Activated T-cell treated with anti-CD3 and anti-CD28 coated beads, Interleukin-2, amount 50 U/mL, for 48 hours (primary cell): Measurements from ENCODE around the gene OAT.

Source experiments
- DNase-seq, 2 experiments: peaks; one replicate each; pipeline ENCODE4 v3.0.0-alpha.2; 2020

OAT gene

DNA sequence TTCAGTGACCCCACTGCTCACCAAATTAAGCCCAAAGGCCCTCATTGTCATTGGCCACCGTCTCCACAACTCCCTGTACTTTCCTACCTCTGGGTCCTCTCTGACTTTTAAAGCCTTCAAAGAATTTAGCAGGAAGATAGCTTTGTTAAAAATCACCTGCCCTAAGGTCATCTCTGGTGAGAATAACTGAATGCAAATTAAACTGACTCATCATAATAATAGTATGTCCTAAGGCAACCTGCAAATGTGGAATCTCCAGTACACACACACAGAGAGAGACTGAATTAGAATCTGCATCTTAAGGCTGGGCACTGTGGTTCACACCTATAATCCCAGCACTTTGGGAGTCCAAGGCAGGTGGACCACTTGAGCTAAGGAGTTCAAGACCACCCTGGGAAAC lies 24.1 kb downstream of the OAT start:
- no peak for DNase-seq

DNA sequence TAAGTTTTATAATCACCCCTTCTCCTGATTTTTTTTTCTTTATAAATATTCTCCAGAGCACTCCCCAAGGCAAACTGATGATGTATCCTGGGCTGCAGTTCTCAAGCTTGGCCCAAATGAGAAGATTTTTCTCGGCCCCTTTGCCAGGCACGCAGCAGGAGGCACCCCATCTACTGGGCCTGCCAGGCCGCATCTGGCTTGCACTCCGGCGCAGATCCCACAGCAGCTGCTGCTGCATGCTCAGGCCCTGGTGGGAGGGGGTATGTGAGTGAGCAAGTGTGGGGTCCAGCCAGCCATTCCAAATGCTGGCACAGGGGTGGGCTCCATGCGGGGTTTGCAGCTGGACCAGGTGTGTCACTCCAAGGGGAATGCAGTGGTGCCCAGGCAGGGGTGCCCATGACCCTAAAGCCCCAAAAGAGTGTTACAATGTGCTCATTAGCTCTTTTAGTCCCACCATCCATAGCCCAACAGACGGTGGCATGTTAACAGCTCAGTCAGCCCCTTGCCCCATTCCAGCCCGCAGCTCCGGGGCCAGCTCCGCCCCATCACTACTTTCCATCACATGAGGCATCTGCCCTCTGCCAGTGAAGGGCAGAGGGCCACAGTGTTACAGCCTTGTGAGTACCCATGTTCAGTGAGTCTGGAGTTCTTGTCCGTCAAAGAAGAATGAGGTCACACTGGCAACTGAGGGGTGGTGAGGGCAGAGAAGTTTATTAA lies 25.9 kb downstream of the OAT start:
- DNase-seq = no peak

DNA sequence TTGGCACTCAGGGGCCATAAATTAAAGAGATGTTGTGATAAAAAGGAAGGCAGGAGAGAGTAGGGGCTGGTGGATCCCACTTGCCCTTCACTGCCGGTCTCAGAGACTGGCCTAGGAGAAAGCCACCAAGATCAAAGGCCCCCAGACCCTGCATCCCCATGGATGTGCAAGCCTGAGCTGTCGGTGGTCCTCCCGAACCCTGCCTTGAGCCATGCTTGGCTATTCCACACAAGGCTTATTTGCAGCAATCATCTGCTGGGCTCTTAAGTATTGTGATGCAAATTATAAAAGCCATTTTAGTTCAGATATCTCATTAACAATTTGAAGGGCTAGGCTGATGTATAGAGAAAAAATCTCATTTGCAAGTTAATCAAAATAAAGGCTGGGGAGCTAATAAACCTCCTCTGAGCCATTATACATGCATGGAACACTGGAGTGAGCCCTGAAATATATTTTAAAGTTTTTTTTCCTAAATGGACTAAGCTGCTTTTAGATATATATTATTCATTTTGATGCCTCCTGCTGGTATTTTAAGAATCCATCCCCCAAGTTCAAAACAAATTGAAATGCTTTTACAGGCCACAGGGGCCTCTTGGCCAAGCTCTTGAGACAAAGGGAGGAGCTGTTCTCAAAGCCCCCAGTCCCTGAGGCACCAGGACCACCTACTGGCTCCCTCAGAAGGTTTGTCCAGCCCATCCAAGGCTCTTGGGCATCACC lies 28.1 kb downstream of the OAT start:
- no peak for DNase-seq

DNA sequence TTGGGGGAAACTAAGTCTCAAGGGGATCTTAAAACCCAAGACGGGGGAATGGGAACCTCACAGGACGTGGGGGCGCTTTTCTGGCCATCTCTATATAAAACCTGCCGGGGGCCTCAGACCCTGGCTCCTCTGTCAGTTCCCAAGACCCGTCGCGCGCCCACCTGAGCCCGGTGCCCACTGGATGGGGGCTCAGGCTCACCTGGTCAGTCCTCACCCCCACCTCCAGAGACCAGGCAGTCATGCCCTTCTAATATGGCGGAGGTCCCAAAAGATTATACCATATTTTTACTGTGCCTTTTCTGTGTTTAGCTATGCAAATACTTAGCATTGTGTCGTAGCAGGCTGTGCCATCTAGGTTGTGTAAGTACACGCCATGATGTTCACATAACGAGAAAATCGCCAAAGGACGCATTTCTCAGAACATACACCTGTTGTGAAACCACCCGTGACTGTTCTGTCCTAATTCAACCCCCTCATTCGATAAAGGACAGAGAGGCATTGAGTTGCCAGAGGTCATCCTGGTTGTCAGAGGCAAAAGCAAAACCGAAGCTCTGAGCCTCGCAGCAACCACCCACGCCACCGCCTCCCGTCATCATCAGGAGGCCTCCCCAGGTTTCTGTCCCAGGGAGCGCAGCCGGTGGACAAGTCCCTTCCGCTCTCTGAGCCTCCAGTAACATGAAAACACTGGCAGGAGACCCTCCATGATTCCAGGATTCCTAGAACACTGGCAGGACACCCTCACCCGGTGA lies 28.9 kb downstream of the OAT start:
- DNase-seq = no peak

DNA sequence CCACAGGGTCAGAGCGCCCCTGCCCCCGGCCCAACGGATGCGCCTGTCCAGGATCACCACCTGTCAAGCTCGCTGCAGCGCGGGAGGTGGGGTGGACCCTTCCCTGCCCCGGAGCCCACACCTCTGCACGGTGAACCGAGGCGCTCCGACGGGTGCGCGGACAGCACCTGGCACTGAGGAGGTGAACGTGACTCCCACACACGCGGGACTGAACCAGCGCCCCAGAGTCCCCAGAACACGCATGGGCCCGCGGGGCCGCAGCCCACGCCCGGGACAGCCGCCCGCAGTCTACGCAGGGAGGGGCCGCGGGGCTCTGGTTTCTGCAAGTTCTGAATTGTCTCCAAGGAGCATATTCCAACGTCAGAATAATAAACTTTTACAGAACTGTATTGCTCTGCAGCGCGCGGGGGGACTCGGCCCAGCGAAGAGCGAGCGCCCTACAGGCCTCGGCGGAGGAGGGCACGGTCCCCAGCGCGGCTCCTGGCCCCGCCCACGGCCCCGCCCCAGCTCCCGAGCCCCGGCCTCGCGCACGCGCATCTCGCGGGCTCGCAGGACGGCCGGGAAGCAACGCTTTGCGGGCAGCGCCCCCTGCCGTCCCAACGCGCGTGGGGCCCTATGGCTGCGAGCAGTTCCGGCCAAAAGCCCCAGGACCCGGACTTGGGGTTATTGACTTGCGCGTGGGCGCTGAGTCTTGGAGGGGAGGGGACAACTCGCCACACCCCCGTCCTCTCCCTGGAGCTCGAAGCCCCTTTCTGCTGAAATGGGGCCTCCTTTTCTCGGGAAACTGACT lies 29.7 kb downstream of the OAT start:
- peak; percentile 95 to 96 for DNase-seq

DNA sequence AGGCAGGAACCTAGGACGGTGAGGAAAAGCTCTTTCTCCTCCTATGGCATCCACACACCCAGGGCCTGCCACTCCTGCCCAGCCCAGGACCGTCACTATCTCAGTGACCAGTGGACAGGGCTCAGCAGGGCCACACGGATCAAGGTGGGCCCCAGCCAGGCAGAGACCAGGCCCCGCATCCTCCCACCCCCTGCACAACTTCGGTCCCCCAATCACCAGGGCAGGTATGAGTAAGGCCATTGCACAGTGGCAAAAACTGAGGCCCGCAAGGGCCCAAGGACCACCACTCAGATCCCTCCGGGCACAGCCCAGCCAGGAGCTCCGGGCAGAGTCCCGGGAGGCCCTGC lies 30.3 kb downstream of the OAT start:
- no peak for DNase-seq

DNA sequence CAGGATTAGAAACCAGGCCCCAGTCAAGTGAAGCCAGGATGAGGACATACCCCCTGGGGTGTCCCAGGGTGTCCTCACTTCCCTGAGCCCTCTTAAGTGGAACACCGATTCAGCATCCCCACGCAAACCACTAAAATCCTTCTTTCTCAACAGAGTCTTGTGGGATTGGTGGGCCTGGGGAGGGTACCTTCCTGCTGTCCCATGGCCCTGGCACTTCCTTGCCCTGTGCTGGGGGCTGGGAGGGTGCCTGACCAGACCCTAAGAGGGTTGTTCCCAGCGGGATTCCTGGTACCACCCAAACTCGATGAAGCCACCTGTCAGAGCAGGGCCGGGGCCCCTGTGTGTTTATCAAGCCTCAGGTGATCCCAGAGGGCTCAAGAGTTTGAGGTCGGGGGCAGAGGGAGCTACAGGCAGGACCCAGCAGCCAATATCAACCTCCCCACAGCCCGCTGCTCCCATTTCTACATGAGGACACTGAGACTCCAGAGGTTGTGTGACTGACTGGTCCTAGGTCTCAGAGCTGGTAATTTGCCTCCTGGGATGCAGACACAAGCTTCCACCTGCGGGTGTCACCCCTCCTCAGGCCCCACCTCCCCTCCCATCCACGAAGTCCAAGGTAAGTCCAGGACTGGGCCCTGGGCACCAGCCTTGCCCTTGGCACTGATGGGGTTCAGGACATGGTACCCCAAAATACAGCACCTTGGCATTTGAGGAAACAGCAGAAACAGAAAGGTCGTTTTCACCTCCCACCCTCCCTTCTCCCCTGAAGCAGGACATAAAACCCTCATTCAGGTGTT lies 31.4 kb downstream of the OAT start:
- no peak for DNase-seq

DNA sequence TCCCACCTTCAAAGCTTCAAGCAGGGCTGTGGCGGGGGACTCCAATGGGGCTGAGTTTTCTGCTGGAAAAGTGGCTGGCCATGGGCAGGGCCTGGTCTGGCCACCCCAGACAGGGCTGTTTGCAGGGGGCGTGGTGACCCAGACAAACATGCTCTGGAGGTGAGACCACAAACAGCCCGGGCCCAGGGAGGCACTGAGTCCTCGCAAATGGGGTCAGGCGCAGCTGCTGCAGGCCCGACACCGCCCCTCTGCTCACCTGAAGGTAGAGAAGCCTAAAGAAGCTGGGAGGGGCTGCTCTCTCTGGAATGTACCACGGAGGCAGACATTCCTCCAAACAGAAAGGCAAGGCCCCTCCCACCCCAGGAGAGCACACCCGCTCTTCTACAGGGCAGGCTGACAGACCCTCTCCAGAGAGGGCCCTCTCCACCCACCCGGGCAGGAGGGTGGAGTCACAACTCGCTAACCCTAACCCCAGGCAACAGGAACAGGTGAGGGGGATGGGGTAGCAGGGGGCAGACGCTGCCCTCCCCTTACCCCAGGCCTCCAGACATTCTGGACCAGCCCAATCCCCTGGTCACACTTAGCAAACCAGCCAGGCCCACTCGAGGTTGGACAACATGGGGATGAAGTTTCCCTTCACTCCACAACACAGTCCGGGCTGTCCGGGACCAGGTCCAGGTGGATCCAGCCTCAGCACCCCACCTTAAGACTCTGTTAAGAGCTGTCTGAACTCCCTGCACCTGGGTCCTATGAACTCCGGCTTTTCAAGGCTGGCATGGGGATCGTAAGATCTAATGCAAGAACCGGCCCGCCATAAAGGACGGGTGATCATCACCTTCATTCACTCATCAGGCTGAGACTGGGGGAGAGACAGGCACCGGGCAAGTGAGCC lies 32.3 kb downstream of the OAT start:
- DNase-seq = no peak

DNA sequence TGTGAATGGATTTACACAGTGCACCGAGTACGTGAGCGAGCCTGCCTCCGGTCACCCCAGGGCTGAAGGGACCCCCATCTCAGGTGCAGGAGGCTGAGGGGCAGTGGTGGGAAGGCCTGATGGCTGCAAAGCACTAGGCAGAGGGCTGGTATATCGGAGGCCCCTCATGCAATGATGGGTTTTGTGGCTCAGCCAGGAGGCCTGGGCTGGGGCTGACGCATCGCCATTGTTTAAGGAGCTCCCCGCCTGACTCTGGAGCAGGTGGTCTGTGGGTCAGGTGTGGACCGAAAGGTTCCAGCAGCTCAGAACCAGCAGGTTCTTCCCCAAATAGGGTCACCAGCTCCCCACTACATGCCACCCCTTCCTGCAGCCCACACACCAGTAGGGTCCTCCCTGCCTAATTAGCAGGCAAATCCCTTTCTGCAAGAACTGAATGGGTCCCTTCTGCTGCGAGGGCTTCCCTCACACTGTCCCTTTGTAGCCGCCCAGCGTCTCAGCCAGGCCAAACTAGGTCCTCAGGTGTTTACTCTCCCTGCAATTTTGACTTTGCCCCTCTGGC lies 33.0 kb downstream of the OAT start:
- DNase-seq = no peak

DNA sequence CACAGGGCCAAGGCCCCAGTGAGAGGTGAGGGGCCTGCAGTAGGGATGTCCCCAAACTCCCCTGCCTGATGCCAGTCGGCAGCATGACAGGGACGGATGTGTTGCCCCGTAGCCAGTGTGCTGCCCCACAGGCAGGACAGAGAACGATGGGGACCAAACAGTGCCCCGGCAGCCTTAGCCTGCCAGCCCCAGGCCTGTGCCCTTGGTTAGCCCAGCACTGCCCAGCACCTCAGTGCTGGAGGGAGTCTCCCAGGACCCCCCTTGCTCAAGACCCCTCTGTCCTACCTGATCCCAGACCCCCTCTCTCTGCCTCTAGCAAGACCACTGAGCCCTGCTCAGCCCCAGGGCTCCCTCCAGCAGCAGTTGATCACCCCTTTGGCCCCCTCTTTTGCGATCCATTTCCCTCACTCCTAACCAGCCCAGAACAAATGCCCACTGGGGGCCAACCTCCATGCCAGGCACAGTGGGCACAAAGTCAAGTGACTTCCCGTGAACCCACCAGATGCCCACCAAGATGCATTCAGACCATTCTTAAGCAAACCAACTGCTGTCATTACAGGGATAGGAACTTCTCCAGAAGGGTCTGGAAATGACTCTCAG lies 34.0 kb downstream of the OAT start:
- DNase-seq = no peak

DNA sequence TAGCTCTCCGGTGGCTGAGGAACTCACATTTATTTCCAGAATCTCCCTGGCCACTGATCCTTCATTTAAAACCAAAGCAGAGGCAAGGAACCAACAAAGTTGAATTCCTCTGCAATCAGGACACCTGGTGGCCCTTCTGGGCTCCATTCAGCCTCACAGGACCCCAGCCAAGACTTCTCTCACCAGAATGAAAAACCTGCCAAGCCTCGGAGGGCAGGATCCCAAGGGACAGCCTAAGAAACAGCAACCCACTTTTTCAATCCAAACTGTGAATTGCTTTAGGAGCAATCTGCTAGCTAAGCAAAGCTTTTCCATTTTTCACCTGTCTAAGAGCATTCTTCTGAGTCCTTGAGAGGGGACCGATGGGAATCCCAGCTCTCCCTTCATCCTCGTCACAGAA lies 34.6 kb downstream of the OAT start:
- no peak for DNase-seq

DNA sequence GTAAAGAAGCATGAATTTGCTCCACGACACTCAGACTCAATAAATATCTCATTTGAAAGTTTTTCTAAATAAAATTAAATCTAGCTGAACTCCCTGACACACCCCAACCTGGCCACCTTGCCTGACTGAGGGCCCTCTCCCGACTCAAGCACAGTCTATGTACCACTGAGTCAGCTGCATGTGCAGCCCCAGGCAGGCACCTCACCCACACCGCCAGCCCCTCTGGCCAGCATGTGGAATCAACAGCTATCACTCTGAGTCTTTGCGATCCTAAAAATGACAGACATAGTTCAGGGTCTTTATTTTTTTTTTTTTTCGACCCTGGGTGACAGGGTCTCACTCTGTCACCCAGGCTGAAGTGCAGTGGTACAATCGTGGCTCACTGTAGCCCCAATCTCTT lies 35.2 kb downstream of the OAT start:
- DNase-seq = no peak

DNA sequence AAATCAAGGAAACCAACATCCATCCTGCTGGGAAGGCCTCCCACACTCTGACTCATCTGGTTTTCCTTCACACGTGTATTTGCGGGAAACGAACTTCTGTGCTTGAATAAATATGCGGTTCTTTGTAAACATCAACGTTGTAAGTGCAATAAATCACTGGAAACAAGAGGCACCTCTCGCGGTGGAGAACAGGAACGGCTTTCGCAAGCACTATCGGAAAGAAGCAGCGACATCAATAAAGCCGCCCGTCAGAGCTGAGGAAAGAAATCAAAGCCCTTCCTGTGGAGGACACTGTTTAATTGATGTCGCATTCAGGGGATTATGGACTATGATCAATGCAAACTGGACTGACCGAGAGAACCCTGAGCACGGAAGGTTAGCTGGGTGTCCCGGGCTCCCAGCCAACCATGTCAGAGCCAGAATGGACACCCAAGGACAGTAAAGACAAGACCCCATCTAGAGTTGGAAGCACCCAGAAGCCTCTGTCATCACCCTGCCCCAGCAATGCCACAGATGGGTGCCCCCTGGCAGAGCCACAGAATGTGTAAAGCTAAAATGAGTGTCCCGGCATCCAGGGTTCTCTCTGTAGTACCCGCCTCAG lies 37.6 kb downstream of the OAT start:
- DNase-seq = no peak

DNA sequence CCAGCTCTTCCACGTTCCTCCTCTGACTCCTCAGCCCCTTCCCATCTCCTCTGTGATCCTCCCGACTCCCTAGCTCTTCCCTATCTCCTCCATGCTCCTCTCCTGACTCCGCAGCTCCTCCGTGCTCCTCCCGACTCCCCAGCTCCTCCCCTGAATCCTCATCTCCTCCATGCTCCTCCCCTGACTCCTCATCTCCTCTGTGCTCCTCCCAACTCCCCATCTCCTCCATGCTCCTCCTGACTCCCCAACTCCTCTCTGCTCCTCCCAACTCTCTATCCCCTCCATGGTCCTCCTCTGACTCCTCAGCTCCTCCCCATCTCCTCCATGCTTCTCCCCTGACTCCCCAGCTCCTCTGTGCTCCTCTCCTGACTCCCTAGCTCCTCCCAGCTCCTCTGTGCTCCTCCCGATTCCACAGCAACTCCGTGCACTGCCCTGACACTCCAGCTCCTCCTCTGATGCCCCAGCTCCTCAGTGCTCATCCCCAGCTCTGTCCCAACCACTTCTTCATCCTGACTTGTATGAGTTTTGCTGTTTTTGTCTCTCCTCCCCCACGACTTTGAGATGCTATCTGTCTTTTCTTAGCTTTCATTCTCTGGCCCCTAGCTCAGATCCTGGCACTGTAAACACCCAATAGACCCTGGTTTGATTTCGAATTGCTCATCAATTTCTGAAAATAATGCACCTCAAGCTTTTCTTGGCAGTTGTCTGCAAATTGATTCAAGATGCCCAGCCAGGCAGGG lies 38.3 kb downstream of the OAT start:
- no peak for DNase-seq

DNA sequence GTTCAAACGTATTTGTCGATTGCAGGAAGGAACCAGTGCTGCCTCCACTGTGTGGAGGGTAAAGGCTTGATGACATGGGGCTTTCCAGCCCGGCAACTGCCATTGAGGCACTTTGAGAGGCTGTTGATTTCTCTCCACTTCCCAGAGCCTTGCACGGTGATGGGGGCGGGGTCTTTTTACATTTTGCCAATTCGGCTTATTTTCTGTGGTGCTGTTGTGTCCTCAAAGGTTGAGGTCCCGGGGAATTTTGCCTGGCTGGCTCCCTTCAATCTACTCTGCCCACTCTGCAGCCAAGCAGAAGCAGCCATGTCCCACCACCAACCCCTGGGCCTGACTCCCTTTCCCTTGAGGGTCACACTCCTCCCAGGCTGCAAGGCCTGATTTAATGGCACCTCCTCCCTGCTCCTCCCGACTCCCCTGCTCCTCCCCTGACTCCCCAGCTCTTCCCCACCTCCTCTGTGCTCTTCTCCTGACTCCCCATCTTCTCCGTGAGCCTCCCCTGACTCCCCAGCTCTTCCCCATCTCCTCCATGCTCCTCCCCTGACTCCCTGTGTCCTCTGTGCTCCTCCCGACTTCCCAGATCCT lies 39.0 kb downstream of the OAT start:
- no peak for DNase-seq

DNA sequence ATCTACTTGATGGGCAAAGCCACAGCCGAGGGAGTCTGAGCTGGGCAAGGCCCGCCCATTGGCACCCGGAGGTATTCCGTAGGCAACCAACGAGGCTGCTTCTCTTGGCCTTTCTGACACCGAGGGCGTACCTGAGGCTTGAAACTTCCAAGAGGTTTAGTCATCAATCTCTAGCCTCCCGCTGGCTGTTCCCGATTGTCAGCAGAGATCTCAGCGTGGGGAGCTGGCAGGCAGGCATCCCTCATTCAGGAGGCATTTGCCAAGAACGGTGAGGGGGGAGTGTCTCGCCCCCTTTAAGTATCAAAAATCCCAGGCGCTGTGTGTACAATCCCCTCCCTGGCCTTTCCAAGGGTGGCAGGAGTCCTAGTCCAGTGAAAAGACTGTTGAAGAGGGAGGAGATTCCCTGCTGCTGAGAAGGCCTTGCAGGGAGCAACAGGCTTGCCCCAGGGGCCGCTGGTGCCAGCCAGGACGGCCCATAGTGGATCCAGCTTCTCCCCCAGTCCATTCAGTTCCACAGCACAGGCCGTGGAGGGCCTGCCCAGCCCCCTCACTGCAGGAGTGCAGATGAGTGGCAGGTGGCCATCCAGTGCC lies 39.7 kb downstream of the OAT start:
- no peak for DNase-seq

DNA sequence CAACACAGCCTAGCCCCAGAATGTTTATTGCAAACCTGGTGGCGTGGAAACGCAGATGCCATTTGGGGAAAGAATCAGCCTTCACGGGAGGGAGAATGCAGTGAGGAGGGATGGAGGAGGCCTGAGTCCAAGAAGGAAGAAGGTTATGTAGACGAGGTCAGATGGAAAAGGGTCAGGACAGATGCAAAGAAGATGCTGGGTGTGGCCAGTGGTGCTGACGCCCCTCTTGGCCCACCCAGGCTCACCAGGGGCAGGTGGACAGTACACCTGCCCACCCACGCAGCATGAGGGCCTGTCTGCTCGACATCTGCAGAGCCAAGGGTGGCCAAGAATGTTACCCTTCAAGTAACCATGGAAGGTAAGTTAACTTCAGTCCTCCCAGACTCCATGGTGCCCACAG lies 40.5 kb downstream of the OAT start:
- no peak for DNase-seq

DNA sequence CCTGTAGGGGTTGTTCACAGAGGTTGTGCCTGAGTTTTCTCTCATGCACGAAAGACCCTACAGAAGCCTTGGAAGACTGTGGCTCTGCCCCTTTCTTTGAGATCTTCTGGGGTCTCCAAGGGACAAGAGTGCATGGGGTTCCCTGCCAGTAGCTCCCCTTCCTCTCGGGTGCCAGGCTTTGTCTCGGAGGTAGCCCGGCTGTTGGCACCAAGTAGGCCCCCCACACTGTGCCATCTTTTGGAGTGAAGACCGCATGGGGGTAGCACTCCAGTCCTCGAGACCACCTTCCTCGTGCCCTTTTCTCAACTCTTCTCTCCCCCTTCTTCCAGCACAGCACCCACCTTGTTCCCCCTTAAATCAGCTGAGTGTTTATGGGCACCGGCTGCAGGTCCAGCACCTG lies 41.6 kb downstream of the OAT start:
- DNase-seq = no peak

DNA sequence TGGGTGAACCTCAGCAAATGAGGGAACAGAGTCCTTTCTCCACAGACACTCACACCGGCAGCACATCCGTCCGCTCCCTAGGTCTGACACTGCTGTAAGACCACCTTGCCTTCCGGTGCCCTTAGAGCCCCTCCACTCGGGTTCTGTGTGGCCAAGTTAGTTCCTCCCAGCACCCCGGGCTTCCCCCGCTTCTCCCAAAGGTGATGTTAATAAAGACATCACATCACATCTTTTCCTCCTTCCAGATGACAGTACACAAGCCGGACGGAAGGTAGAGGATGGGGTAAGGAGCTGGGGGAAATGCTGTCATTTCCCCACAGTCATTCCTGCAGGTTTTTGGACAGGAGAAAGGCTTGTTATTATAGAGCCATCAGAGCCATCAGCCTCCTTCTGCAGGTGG lies 42.3 kb downstream of the OAT start:
- no peak for DNase-seq
